Measurements from ENCODE around the gene CEP20. TPM values are rescaled to one million over a fixed set of nuclear protein-coding genes. Genes with fewer than 3 reads are reported as not detected.
A peak's percentile ranks its signal among the peaks of the same experiment; 100 is the strongest.

The CEP20 gene
- total and polyA plus RNA-seq, 2 donors: 32.1 to 34.0 TPM

DNA sequence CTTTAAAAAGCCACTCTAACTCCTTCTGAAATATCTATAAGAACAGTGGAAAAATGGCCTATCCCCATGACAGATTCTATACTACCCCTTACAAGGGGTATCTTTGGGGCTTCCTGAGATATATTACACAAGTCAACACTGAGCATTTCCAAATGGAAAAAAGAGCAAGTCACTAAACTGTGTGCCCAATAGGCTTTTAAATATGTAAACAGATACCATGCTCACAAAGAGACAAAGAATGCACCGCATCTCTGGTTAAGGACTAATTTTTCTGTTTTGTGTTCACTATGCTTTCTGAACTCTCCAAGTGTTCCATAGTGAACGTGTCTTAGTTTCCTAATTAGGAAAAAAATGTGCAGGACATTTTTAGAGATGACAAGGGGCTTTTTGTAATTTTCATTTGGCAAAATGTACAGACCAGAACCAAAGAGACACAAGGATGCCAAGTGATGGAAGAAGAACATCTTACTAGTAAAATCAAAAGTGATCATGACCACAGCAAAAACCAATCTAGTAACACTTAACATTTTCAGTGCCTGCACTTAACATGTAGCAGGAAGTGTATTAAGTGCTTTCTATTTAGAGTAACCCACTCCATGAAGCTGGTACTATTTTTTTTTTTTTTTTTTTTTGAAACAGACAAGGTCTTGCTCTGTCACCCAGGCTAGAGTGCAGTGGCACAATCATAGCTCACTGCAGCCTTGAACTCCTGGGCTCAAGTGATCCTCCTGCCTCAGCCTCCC lies 53.1 kb downstream of the CEP20 start:
- Histone ChIP-seq H3K4me1 (ENCODE audit: control insufficient read depth in 2 of 2, insufficient read depth in 2 of 2, low read length in 2 of 2) (no peaks in the 10 kb centered on the region), H3K36me3 (ENCODE audit: control insufficient read depth in 2 of 2, insufficient read depth in 2 of 2, low read length in 1 of 2) (no peaks in the 10 kb centered on the region), H3K27me3 (ENCODE audit: control insufficient read depth in 2 of 2, insufficient read depth in 1 of 2, low read length in 1 of 2) (no peaks in the 10 kb centered on the region), H3K4me3 (ENCODE audit: low read length in 2 of 2) (no peak overlapping the region), H3K9me3 (ENCODE audit: control insufficient read depth in 2 of 2, insufficient read depth in 1 of 2, low read length in 1 of 2) (no peaks in the 10 kb centered on the region), H3K27ac (ENCODE audit: low read depth in 1 of 2, low read length in 1 of 2) (no peak overlapping the region)
- no peak for DNase-seq (ENCODE audit: low read depth in 6 of 9, low spot score in 9 of 9)
- WGBS: 66% methylated on average over 2 of the region's 2 CpGs

GRCh38 chr16:15834502-15834901 lies 53.9 kb downstream of the CEP20 start:
- Histone ChIP-seq H3K27ac (ENCODE audit: low read depth in 1 of 2, low read length in 1 of 2) (no peak overlapping the region), H3K27me3 (ENCODE audit: control insufficient read depth in 2 of 2, insufficient read depth in 1 of 2, low read length in 1 of 2) (no peaks in the 10 kb centered on the region), H3K4me3 (ENCODE audit: low read length in 2 of 2) (no peak overlapping the region), H3K36me3 (ENCODE audit: control insufficient read depth in 2 of 2, insufficient read depth in 2 of 2, low read length in 1 of 2) (no peaks in the 10 kb centered on the region), H3K9me3 (ENCODE audit: control insufficient read depth in 2 of 2, insufficient read depth in 1 of 2, low read length in 1 of 2) (no peaks in the 10 kb centered on the region), H3K4me1 (ENCODE audit: control insufficient read depth in 2 of 2, insufficient read depth in 2 of 2, low read length in 2 of 2) (no peaks in the 10 kb centered on the region)
- WGBS: 99% methylated on average over 4 of the region's 4 CpGs
- DNase-seq (ENCODE audit: low read depth in 6 of 9, low spot score in 9 of 9): no peak

DNA sequence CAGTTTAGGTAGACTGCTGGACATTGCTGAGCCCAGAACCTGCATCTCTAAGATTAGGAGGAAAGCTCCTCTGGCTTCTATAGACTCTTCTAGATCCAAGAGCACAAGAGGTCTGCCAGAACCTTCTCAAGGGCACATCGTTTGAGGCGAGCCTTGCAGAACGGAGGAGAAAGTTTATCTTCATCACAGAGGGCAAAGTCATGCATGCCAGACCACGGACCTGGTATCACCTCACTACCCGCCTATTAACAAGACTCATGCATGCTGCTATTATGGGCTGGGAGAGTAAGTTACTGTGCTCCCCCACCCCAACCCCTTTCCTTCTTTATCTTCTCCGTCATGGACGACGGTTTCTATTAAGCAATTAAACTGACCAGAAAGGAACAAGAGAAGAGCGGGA lies 54.9 kb downstream of the CEP20 start:
- Histone ChIP-seq H3K36me3 (ENCODE audit: control insufficient read depth in 2 of 2, insufficient read depth in 2 of 2, low read length in 1 of 2) (no peaks in the 10 kb centered on the region), H3K27me3 (ENCODE audit: control insufficient read depth in 2 of 2, insufficient read depth in 1 of 2, low read length in 1 of 2) (no peaks in the 10 kb centered on the region), H3K27ac (ENCODE audit: low read depth in 1 of 2, low read length in 1 of 2) (no peak overlapping the region), H3K4me1 (ENCODE audit: control insufficient read depth in 2 of 2, insufficient read depth in 2 of 2, low read length in 2 of 2) (no peaks in the 10 kb centered on the region), H3K4me3 (ENCODE audit: low read length in 2 of 2) (no peak overlapping the region), H3K9me3 (ENCODE audit: control insufficient read depth in 2 of 2, insufficient read depth in 1 of 2, low read length in 1 of 2) (no peaks in the 10 kb centered on the region)
- WGBS: 96% methylated on average over 9 of the region's 9 CpGs
- DNase-seq (ENCODE audit: low read depth in 6 of 9, low spot score in 9 of 9): no peak

- H3K36me3 ChIP-seq (ENCODE audit: control insufficient read depth in 2 of 2, insufficient read depth in 2 of 2, low read length in 1 of 2): no peaks in the 10 kb centered on the region
- H3K9me3 ChIP-seq (ENCODE audit: control insufficient read depth in 2 of 2, insufficient read depth in 1 of 2, low read length in 1 of 2): no peaks in the 10 kb centered on the region
- H3K4me3 ChIP-seq (ENCODE audit: low read length in 2 of 2): no peak overlapping the region
- 97% methylated on average over 6 of the region's 6 CpGs for WGBS
- H3K27me3 ChIP-seq (ENCODE audit: control insufficient read depth in 2 of 2, insufficient read depth in 1 of 2, low read length in 1 of 2): no peaks in the 10 kb centered on the region
- H3K4me1 ChIP-seq (ENCODE audit: control insufficient read depth in 2 of 2, insufficient read depth in 2 of 2, low read length in 2 of 2): no peaks in the 10 kb centered on the region
- DNase-seq (ENCODE audit: low read depth in 6 of 9, low spot score in 9 of 9): no peak
- no peak overlapping the region for H3K27ac ChIP-seq (ENCODE audit: low read depth in 1 of 2, low read length in 1 of 2)
Measured at GRCh38 chr16:15832241-15832640, 56.2 kb downstream of the CEP20 start.

- DNase-seq (ENCODE audit: low read depth in 6 of 9, low spot score in 9 of 9): no peak
- no peaks in the 10 kb centered on the region for H3K4me1 ChIP-seq (ENCODE audit: control insufficient read depth in 2 of 2, insufficient read depth in 2 of 2, low read length in 2 of 2)
Measured at GRCh38 chr16:15830832-15831451, 57.5 kb downstream of the CEP20 start.

DNA sequence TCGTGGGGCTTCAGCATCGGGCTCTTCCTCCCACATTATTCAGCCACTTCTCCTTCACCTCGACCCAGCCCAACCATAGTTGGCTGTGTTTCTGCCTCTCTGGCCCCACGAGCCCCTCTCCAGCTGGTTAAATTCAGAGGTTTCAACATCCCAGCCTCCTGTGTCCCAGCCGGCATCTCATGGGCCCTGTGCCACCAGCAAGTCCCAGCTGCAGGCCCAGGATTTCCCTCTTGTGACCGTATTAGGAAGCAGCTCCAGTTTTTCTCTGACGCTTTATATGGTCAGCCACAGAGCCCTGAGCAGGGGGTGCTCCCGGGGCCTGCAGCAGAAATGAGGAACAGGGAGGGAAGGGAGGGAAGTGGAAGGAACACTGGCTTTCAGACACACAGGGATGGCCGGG lies 58.9 kb downstream of the CEP20 start:
- no peaks in the 10 kb centered on the region for H3K4me1 ChIP-seq (ENCODE audit: control insufficient read depth in 2 of 2, insufficient read depth in 2 of 2, low read length in 2 of 2)
- H3K9me3 ChIP-seq (ENCODE audit: control insufficient read depth in 2 of 2, insufficient read depth in 1 of 2, low read length in 1 of 2): no peaks in the 10 kb centered on the region
- no peaks in the 10 kb centered on the region for H3K27me3 ChIP-seq (ENCODE audit: control insufficient read depth in 2 of 2, insufficient read depth in 1 of 2, low read length in 1 of 2)
- H3K4me3 ChIP-seq (ENCODE audit: low read length in 2 of 2): no peak overlapping the region
- no peak overlapping the region for H3K27ac ChIP-seq (ENCODE audit: low read depth in 1 of 2, low read length in 1 of 2)
- H3K36me3 ChIP-seq (ENCODE audit: control insufficient read depth in 2 of 2, insufficient read depth in 2 of 2, low read length in 1 of 2): no peaks in the 10 kb centered on the region
- peak in 2 of 9 donors; percentile 0 to 6 for DNase-seq (ENCODE audit: low read depth in 6 of 9, low spot score in 9 of 9)
- 81% methylated on average over 9 of the region's 9 CpGs for WGBS

More at GRCh38 chr16:15830832-15831451, 57.5 kb downstream of the CEP20 start:
- Histone ChIP-seq H3K27me3 (ENCODE audit: control insufficient read depth in 2 of 2, insufficient read depth in 1 of 2, low read length in 1 of 2) (no peaks in the 10 kb centered on the region), H3K9me3 (ENCODE audit: control insufficient read depth in 2 of 2, insufficient read depth in 1 of 2, low read length in 1 of 2) (no peaks in the 10 kb centered on the region), H3K27ac (ENCODE audit: low read depth in 1 of 2, low read length in 1 of 2) (no peak overlapping the region), H3K4me3 (ENCODE audit: low read length in 2 of 2) (no peak overlapping the region), H3K36me3 (ENCODE audit: control insufficient read depth in 2 of 2, insufficient read depth in 2 of 2, low read length in 1 of 2) (no peaks in the 10 kb centered on the region)
- WGBS: 67% methylated on average over 6 of the region's 6 CpGs

DNA sequence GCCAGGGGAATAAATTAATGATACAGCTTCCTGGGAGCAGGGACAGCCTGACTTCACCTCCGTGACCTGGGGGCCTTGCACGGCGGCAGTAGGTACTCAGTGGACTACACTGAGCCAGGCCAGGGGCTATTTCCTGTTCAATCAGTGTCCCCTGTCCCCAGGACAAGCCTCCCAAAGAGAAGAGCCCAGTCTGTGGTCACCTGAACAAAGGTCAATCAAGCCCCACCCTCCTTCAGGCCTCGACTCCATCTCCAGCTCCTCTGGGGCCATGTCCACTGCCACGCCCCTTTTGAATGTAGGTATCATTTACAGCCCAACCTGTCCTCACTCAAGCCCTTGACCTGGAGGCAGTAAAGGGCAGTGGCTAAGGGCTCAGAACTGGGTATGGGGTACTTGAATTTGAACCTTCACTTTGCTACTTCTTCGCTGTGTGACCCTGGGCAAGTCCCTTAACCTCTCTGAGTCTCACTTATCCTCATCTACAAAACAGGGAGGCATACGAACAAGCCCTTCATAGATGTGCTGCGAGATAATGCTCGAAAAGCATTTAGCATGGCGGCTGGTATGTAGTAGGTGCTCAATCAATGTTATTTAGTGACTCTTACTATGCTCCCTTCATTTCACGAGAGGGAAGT lies 60.6 kb downstream of the CEP20 start:
- DNase-seq (ENCODE audit: low read depth in 6 of 9, low spot score in 9 of 9): no peak

GRCh38 chr16:15827299-15827698 lies 61.1 kb downstream of the CEP20 start:
- no peak for DNase-seq (ENCODE audit: low read depth in 6 of 9, low spot score in 9 of 9)
- WGBS: 97% methylated on average over 7 of the region's 7 CpGs

More for the DNA sequence above, 60.6 kb downstream of the CEP20 start:
- no peaks in the 10 kb centered on the region for H3K36me3 ChIP-seq (ENCODE audit: control insufficient read depth in 2 of 2, insufficient read depth in 2 of 2, low read length in 1 of 2)
- H3K27ac ChIP-seq (ENCODE audit: low read depth in 1 of 2, low read length in 1 of 2): no peak overlapping the region
- no peaks in the 10 kb centered on the region for H3K27me3 ChIP-seq (ENCODE audit: control insufficient read depth in 2 of 2, insufficient read depth in 1 of 2, low read length in 1 of 2)
- H3K4me1 ChIP-seq (ENCODE audit: control insufficient read depth in 2 of 2, insufficient read depth in 2 of 2, low read length in 2 of 2): no peaks in the 10 kb centered on the region
- H3K4me3 ChIP-seq (ENCODE audit: low read length in 2 of 2): no peak overlapping the region
- H3K9me3 ChIP-seq (ENCODE audit: control insufficient read depth in 2 of 2, insufficient read depth in 1 of 2, low read length in 1 of 2): no peaks in the 10 kb centered on the region
- 95% methylated on average over 11 of the region's 11 CpGs for WGBS

GRCh38 chr16:15825750-15826305 lies 62.6 kb downstream of the CEP20 start:
- Histone ChIP-seq H3K27ac (ENCODE audit: low read depth in 1 of 2, low read length in 1 of 2) (no peak overlapping the region), H3K4me1 (ENCODE audit: control insufficient read depth in 2 of 2, insufficient read depth in 2 of 2, low read length in 2 of 2) (no peaks in the 10 kb centered on the region), H3K4me3 (ENCODE audit: low read length in 2 of 2) (no peak overlapping the region), H3K9me3 (ENCODE audit: control insufficient read depth in 2 of 2, insufficient read depth in 1 of 2, low read length in 1 of 2) (no peaks in the 10 kb centered on the region), H3K36me3 (ENCODE audit: control insufficient read depth in 2 of 2, insufficient read depth in 2 of 2, low read length in 1 of 2) (no peaks in the 10 kb centered on the region), H3K27me3 (ENCODE audit: control insufficient read depth in 2 of 2, insufficient read depth in 1 of 2, low read length in 1 of 2) (no peaks in the 10 kb centered on the region)
- WGBS: 93% methylated on average over 9 of the region's 9 CpGs
- DNase-seq (ENCODE audit: low read depth in 6 of 9, low spot score in 9 of 9): no peak

More at GRCh38 chr16:15827299-15827698, 61.1 kb downstream of the CEP20 start:
- Histone ChIP-seq H3K27ac (ENCODE audit: low read depth in 1 of 2, low read length in 1 of 2) (no peak overlapping the region), H3K4me3 (ENCODE audit: low read length in 2 of 2) (no peak overlapping the region), H3K27me3 (ENCODE audit: control insufficient read depth in 2 of 2, insufficient read depth in 1 of 2, low read length in 1 of 2) (no peaks in the 10 kb centered on the region), H3K36me3 (ENCODE audit: control insufficient read depth in 2 of 2, insufficient read depth in 2 of 2, low read length in 1 of 2) (no peaks in the 10 kb centered on the region), H3K9me3 (ENCODE audit: control insufficient read depth in 2 of 2, insufficient read depth in 1 of 2, low read length in 1 of 2) (no peaks in the 10 kb centered on the region), H3K4me1 (ENCODE audit: control insufficient read depth in 2 of 2, insufficient read depth in 2 of 2, low read length in 2 of 2) (no peaks in the 10 kb centered on the region)

Measured in thymus (tissue), 11 donors.